GM19395 (cell line): ENCODE results near the gene TREH.

Experiments
- ATAC-seq: cut with Tn5 transposase; IDR thresholded peaks from one replicate; pipeline ENCODE4 v1.9.1; 2021; ENCODE audit warnings: mild to moderate bottlenecking, moderate library complexity; ENCODE audit not compliant: unreplicated experiment

TREH gene

DNA sequence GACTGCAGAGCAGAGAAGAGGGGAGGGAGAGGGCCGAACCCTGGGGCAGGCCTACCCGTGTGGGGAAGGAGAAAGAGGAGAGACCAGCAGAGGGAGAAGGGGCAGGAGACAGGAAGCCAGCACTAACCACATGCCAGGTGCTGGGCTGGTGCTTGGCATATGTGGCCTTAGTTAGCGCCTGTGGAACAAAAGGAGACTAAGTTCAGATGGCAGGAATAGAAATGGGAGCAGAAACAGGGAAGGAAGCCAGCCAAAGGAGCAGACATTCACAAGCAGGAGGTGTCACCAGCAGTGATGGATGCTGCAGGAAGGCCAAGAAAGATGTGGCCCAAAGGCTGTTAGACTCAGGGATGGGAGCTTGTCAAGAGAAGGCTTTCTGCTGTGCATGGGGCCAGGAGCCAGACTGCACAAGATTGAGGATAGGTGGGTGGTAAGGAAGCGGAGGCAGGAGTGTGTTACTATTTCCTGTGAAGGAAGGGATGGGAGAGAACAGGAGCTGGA lies 26.7 kb downstream of the TREH start:
- ATAC-seq: no peak

DNA sequence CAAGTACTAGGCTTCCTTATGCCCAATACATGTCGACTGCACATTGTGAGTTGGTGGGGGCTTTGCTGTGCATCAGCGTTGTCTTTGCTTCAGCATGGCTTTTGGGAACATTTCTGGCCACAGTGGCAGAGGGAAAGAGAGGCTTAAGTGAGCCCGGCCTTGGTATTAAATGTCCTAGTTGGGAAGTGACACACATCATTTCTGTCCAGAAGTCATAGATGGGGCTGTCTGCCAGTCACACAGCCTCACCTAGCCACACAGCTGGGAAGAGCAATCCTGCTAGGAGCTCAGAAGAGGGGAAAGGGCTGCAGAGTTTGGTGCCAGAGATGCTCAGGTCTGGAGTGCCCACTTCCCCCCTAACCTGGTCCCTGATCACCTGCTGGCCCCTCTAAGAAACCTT lies 27.6 kb downstream of the TREH start:
- ATAC-seq: no peak

DNA sequence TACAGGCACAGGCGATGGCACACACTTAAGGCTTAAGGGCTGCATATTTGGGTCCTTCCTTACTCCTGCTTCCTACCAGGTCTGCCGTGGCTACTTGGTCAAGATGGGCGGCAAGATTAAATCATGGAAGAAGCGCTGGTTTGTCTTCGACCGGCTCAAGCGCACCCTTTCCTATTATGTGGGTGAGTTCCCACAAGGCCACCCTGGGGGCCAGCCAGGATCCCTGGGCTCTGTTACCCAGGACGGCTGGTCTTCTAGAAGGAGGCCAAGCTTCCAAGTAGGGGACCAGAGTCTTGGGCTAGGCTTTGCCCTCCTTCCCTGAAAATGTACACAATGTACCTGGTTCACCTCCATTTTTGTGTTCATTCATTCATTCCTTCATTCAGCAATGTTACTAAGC lies 29.1 kb downstream of the TREH start:
- ATAC-seq: no peak

DNA sequence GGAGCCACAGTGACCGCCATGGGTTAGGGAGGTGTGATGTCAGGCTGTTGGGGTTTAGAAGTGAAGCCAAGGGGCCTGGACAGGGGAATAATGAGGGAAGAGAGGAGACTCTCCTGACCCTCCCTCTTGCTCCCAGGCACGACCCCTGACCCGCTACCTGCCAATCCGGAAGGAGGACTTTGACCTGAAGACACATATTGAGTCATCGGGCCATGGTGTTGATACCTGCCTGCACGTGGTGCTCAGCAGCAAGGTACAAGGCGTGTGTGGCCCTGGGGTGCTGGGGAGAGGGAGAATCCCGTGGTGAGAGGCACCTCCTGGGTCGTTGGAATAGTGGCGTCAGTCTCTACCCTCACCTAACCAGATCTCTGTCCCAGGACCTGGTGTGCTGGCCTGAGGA lies 29.5 kb downstream of the TREH start:
- ATAC-seq: no peak

DNA sequence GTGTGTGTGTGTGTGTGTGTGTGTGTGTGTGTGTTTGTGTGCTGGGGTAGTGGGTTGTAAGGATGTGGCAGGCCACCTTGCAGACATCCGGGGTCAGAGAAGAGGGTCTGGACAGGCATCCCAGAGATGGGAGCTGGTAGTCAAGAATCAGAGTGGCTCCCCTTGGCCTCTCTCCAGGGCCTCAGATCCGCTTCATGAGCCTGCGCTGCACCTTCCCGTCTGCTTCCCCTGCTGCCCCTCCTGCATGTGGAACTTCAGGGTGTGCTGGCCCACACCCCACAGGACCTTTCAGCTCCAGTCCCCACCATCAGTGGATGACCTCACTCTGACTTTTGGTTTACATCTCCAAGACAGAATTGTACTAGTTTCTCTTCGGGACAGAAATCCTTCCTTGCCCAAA lies 31.2 kb downstream of the TREH start:
- no peak for ATAC-seq

DNA sequence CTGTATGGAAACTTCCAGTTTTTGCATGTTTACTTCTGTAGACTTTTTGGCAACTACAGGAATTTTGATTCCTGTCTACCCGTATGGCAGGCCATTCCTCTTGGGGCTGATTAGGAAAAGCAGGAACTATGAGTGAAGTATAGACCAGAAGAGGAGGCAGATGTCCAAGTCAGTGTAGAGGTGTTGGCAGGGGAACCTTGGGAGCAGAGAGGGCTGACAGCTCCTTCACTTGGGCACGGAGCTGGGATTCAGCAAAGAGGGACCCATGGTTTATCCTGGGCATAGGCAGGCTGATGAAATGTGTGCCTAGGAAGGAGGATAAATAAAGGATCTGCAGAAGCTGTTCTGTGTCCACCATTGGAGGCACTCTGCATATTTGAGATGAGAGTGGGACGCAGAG lies 33.1 kb downstream of the TREH start:
- ATAC-seq: no peak

DNA sequence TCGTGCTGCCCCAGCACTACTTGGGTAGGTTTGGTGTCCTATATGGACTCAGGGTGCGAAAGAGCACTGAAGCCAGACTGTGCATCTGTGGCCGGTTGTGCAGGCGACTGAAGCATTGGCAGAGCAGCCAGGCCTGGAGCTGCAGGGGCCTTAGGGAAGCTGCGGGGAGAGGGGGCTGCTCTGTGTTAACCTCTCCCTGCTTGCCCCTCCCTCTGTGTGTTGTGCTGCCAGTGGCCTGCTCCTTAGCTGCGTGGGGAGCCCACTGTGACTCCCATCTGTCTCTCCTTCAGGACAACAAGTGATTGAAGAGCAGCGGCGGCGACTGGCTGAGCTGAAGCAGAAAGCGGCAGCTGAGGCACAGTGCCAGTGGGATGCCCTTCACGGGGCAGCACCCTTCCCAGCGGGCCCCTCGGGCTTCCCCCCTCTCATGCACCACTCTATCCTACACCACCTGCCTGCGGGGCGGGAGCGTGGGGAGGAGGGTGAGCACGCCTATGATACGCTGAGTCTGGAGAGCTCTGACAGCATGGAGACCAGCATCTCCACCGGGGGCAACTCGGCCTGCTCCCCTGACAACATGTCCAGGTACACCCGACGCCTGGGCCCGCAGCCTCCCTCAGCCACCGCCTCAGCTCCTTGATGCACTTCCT lies 34.3 kb downstream of the TREH start:
- no peak for ATAC-seq

DNA sequence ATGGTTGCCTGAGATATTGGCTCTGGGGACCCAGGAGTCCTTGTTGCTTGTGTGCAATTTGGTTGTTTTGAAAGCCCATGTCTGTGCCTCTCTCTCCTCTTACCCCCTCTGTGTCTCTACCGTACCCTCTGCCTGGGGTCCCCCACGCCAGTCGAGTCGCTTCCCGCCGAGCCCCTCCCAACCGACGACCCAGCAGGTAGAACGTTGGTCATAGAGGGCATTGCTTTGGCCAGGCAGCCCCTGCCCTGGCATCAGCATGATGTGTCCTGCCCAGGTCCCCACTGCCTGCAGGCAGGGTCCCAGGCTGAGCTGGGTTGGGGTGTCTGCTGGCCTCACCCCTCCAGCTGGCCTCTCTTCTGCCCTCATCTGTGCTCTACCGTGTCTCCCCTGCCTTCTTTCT lies 35.0 kb downstream of the TREH start:
- ATAC-seq: no peak

DNA sequence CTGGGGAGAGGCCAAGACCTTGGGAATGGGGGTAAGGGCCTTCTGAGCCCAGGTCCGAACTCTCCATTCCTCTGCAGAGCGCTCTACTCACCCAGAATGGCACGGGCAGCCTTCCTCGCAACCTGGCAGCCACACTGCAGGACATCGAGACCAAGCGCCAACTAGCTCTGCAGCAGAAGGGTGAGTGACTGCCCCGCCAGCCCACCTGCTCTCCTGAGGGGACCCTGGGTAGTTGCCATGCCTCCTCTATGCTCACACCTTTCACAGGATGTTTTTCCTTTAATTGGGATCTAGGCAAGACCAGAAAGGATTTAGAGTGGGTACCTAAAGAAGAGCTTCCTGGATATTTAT lies 35.5 kb downstream of the TREH start:
- ATAC-seq: no peak

DNA sequence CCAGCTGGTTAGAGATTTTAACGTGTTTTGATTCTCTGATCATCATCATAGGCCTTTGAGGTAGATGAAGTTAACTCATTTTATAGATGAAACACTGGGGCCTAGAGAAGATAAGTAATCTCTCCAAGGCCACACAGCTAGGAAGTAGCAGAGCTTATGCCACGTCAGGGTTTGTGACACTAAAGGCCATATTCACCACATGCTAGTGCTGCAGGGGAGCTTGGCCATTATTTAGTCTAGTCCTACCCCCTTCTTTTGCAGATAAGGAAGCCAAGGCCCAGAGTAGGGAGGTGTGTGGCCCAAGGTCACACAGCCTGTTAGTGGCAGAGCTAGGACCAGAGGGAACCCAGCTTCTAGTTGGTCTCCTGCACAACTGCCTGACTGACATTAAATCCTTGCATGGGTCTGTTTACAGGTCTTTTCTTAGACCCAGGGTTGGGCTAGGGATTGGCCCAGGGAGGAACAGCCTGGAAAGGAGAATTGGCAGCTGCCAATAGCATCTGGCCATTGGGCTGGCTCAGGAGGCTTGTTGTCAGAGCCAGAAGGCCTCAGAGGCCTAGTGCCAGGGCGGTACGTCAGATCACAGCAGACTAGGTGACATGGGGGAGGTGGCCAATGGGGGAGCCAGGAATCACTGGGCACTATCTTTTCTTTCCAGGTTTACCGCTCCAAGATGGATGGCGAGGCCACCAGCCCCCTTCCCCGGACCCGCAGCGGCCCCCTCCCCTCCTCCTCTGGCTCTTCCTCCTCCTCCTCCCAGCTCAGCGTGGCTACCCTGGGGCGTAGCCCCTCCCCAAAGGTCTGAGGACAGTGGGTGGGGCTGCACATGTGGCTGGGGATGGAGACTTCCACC lies 36.1 kb downstream of the TREH start:
- ATAC-seq: no peak

DNA sequence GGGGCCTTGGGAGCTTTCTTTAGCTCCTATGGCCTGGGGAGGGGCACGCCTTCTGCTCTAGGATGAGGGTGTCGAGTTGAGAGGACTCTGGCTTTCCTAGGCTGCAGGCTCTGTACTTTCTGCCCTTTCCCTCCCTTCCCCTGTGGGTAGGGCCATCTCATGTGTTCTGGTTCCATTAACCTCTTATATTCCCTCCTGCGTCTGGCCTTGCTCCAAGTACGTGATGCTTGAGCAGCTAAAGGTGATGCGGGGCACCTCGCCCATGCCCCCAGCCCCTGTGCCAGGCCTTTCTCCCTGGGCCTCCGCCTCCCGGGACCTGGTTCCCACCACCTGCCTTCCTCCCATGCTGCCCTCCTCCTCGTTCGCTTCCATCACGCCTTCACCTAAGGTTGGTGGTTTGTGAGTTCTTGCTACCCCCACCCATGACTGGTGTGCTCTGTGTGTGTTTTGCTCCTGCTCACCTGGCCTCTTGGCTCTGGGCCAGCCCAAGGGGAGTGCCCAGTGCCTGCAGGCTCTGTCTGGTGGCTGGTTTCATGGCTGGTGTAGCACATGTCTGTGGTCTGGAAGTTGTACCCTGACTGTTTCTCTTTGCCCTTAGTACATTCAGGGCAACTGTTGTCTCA lies 37.9 kb downstream of the TREH start:
- ATAC-seq: no peak

DNA sequence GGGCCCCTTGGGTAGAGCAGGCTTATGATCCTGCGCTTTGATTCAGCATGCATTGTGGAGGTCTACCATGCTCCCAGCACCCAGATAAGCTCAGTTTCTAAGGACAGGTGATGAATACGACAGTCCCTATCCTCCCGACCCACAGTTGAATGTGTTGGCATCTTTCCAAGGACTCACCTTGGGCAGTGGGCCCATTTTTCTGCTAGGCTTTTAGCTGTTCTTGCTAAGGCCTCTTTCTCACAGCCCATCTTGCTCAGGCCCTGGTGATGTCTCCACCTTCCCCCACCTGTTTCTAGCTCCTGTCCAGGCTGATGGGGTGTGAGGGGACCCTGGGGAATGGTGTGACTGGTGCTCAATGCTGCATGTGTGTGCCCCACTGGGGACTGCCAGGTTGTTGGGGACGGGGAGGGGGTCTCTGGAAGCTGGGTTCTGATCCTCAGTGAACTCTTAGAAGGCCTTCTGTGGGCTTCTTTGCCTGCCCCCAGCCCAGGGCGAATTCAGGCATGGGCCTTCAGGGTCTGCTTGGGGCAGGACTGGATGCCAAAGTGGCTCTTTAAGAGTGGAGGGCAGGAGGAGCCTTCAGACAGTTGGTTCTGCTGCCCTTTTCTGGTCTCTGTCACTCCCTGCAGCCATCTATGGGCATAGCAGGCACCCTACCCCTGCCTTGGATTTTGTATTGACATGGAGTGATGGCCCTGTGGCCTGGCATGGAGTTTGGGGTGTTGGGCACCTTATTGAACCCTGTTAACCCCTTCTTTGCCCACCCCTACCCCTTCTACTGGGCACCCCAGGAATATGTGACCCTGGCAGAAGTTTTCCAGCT lies 38.9 kb downstream of the TREH start:
- no peak for ATAC-seq

DNA sequence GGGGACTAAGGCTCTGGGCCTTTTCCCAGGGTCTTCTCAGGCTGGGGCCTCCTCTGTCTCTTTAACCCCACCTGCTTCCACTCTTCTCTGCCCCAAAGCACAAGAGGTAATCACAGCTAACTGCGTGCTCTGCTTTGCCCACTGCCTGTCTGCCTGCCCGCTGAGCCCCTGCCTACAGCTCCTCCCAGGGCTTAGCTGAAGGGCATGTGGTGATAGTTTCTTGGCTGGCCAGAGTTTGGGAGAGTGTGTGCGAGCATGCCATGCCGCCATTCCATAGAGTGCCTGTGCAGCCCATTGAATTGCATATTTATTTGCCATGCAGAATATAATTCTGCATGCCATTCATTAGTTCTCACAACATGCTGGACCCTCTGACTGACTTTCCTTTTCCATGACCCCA lies 39.6 kb downstream of the TREH start:
- ATAC-seq: no peak

DNA sequence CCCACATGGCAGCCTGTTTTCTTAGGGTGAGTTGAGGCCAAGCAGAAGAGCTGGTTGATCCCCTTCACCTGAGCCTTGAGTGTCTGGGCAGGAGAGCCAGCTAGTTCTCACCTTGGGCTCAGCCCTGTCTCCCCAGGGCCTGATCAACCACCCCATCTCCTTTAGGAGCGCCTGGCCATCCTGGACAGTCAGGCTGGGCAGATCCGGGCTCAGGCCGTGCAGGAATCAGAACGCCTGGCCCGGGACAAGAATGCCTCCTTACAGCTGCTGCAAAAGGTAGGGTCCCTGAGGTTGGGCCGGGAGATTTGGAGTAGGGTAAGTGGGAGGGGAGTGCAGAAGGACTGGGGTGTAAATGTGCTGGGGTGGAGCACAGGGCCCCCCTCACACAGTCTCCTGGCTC lies 40.7 kb downstream of the TREH start:
- ATAC-seq: no peak

DNA sequence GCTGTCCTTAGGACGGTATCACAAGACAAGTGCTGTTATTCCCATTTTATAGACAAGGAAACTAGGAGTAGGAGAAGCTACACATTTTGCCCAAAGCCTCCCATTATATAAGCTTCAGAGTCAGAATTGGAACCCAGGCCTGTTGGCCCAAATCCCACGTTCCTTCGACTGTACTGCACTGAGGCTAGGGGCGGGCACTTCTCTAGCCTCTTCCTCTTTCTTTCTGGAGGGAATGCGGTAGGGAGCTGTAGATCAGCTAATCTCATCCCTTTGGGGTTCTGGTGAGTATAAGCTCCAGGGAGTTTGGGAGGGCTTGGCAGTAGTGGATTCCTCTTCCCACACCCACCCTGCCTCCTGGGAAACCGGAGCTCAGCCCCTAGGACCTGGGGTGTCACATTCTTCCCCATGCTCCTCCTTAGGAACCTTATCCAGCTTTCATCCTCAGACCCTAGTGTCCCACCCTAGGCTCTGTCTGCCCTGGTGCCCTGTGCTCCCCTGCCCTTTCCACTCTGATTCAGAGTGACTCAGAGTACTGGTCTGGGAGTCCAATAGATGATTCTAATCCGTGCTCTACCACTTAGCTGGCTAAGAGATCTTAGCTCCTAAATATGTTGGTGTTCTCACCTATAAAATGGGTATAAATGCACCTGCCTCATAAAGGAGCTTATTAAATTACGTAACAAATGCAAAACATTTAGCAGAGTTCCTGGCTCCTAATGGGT lies 42.7 kb downstream of the TREH start:
- no peak for ATAC-seq

DNA sequence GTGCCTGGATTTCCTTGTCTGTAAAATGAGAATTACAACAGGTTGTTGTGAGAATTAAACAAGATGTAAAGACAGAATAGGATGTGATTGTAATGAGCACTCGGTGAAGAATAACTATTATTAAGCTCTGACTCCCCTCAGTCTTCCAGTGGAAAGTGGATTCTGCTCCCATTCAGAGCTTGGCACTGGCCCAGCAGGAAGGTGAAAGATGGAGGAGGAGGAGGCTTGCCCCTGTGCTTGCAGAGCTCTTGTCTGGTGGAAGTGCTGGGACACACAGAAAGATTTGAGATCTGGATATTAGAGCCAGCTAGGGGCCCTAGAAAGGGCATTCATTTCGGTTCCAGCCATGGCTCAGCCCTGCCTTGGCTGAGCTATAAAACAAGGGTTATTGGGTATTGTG lies 43.8 kb downstream of the TREH start:
- no peak for ATAC-seq

DNA sequence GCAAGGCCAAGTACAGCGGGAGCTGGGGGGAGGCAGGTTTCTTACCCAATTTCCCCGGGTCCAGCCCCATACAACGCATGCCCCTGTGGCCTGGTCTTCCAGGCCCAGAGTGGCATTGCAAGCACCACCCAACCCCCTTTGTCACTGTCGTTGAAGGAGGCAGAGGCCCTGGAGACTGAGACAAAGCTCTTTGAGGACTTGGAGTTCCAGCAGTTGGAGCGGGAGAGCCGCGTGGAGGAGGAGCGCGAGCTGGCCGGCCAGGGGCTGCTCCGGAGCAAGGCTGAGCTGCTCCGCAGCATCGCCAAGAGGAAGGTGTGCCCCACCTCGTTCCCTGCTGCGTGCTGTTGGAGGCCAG lies 44.2 kb downstream of the TREH start:
- ATAC-seq: no peak

DNA sequence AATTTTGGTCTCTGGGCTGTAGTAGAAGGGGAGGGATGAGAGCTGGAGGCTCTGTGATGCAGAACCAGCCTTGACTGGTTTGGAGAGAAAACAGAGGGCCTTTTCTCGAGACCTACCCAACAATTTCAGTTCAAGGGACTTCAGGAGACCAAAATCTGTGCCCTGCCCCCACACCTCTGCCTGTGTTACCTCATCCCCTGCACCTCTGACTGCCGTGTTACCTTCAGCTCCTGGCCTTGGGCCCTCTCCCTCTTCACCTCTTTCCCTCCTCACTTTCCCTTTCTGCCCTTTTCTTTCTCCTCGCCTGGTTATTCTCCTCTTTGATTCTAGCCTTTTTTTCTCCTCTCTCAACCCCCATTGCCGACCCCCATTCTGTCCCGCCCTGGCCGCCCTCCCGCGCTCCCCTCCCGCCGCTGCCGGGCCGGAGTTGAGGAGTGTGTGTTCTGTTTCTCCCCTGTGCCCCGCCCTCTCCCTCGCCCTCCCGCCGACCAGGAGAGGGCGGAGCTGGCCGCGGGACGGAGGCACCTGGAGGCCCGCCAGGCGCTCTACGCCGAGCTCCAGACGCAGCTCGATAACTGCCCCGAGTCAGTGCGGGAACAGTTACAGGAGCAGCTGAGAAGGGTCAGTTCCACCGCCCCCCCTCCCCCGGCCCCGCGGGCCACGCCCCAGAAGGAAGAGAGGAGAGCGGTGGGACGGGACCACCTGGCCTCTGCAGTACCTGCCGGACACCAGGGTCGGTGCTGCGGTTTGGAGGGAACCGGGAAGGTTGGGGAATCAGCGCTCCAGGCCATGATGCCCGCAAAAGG lies 44.8 kb downstream of the TREH start:
- no peak for ATAC-seq

DNA sequence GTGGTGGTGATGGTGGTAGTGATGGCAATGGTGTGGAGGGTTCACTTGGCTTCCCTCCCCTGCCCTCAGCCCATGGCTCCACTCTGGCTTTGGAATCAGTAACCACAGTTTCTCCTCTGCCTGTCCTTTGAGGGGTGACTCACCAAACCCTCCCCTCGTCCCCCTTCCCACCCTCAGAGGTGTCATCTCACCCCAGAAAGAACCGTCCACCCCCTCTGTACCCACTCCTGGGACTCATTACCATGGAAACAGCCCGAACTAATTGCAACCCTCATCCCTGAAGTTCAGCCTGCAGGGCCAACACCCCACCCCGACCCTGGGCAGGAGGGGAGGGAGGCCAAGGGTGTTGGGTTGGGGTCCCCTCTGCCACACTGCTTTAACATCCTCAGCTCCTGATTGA lies 45.5 kb downstream of the TREH start:
- ATAC-seq: no peak

DNA sequence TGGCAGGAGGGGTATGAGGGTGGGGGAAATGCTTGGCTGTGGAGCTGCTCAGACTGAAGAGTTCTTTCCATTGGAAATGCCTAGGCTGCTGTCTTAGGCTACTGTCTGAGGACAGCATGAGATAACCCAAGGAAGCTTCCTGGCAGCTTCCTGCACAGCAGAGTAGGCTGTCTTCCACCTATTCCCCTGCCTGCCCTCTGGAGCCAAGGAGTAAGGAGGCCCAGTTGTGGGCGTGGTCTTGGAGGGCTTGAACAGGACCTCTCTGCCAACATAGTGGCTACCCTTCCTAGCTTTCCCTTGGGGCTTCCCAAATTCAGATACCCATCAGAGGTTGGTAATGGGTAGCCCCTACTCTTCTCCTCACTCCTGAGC lies 46.1 kb downstream of the TREH start:
- ATAC-seq: no peak
